ENCODE measurements around the gene CERS1.
"Not testable (repeated sequence)": the region's sequence is repeated elsewhere in the genome, so short reads cannot be mapped to it uniquely, and the experiment has no call there.

CERS1 gene

GRCh38 chr19:18919086-18919899, 23.3 kb upstream of the CERS1 start, which contains the start of the genes COPE and DDX49:
TSS of gene COPE (minus strand) at chr19:18919387. CDS start at chr19:18919348, 39 bp downstream.
TSS of gene DDX49 (plus strand) at chr19:18919715. CDS start at chr19:18919742, 27 bp downstream.
- peak; percentile 93 for DNase-seq

GRCh38 chr19:18917593-18917992, 21.6 kb upstream of the CERS1 start:
- DNase-seq: not testable (repeated sequence)

- DNase-seq: no peak
Measured at GRCh38 chr19:18915639-18916038, 19.7 kb upstream of the CERS1 start.

GRCh38 chr19:18913466-18913865, 17.5 kb upstream of the CERS1 start:
- no peak for DNase-seq

- no peak for DNase-seq
Measured at GRCh38 chr19:18912933-18913332, 17.0 kb upstream of the CERS1 start.

DNA sequence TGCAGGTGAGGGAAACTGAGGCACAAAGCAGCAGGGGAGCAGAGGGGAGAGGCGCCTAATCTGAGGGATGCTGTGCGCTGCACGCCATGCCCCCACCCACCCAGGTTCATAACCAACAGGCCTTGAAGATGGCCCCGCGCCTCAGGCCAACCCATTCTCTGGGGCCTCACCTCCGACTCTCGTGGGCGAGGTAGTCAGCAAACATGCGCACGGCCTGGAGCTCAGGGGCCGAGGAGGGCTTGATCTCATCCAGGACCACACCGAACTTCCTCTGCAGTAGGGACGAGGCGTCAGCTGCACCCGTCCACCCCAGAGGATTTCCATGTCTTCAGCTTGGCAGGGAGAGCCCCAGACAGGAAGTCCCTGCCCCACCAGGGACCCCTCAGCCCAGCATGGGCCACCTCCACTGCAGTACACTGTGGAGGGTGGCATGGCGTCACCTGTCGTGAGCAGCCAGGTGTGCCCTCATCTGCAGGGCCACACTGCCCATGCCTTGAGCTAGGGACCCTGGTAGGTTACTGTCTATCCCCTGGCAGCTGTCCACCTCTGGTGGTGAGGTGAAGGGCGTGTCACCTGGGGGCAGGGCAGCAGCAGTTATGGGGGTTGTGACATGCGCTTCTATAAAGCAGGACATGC, 15.0 kb upstream of the CERS1 start:
- no peak for DNase-seq

DNA sequence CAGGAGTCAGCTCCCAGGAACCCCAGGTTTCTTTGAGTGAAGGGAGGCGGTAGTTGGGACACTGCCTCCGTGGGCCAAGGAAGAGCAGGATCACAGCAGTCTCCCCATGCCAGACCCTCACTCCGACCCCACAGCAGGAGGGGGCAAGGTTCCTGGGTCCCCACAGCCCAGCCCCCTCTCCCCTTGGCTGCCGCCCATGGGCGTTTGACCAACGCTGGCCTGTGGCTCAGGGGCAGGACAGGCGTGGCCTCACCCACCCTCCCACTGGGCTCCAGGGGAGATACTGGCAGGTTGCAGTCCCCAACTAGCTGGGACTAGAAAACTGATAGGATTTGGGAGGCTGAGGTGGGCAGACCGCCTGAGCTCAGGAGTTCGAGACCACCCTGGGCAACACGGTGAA, 14.1 kb upstream of the CERS1 start:
- DNase-seq: no peak

- DNase-seq: no peak
Measured at GRCh38 chr19:18908917-18909619, 13.1 kb upstream of the CERS1 start.

- DNase-seq: no peak
Measured at GRCh38 chr19:18906605-18907519, 10.9 kb upstream of the CERS1 start.

DNA sequence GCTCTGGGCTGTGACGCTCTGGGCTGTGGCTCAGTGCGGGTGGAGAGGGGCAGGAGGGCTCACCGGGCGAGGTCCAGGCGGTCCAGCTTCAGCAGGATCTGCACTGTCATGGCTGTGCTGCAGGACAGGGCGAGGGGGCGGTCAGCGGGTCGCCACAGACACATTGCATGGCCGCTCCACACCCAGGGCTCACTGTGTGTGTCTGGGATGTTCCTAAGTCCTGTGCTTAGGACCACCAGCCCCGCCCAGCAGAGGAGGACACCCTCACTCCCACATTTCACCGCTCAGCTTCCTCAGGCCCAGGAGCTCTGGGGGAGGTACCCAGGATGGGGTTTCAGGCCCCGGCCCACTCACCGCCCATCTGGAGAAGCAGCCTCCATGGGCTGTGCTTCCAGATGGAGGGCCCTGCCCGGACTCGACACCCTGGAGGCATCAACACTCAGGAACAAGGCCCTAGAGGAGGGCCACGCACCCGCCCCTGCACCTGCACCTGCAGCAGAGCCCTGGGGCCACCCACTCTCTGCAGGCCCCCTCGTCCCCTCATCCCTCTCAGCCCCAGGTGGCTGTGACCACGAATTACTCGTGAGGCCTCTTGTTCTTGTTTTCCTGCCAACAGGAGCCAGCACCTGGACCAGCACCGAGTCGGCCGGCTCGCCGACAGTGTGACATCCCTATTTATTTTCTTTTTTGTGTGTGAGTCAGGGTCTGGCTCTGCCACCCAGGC, 9.7 kb upstream of the CERS1 start:
- no peak for DNase-seq

GRCh38 chr19:18905058-18905456, 9.1 kb upstream of the CERS1 start:
- DNase-seq: no peak

DNA sequence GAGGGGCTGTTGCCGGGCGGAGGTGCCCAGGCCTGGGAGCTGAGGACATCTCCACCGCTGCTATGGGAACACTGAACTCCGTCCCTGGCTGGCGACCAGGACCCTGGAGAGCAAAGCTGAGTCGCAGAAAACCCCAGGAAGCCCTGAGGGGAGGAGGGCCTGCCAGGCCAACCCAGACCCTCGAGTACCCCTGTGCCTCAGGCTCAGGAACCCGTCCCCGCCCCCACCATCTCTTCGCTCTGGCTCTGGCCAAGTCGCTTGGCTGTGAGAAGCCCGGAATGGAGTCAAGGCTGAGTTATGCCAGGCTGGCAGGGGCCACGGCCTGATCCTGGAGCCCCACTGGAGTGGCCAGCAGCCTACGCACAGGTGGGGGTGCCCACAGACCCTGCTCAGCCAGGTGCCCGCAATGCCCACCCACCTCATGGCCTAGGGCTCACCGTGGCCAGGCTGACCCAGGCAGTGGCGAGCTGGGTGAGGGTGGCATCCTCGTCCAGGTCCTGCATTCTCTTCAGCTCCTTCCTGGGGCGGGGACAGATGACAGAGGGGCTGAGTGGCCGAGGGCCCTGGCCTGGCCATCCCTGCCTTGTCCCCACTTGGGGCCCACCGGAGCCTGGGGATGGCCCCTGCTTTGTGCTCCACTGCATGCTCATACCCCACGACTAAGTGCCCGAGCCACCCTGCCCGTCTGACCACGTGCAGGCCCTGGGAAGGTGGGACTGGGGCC, 8.5 kb upstream of the CERS1 start:
- no peak for DNase-seq

DNA sequence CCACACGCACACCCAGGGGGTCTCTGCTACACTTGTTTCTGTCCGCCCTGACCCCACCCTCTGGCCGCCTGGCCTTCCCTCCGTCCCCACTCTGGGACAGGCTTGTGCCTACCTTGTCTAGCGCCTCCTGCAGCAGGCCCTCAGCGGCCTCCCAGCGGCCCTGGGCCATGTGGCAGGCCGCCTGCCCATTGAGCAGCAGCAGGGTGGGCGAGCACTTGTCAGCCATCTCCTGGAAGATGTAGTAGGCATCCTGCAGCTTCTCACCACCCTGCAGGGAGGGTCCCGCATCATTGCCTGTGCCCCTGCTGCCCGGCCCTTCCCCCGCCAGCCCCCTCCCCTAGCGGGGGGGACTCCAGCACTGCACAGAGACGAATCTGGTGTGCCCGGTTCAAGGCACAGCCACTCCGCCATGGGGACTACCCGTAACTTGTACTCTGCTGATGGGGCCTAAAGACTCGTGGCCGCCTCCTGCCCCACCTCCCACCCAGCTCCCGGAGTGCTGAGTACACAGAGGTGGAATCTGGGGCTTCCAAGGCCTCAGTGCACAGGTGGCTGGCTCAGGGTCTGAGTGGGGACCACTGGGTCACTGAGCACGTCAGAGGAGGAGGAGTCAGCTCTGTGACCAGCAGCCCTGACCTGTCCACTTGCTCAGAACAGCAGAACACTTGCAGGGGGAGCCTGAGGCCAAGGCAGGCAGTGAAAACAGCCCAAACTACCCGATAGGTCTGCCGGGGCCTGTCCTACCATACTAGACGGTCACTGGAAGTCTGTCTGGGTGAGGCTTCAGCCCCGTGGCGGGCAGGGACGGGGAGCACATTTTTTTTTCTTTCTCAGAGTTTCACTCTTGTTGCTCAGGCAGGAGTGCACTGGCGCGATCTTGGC, 7.4 kb upstream of the CERS1 start:
- DNase-seq: no peak

- DNase-seq: not testable (repeated sequence)
Measured at GRCh38 chr19:18902519-18902918, 6.6 kb upstream of the CERS1 start.

GRCh38 chr19:18901491-18901890, 5.5 kb upstream of the CERS1 start:
- no peak for DNase-seq

GRCh38 chr19:18900700-18901481, 4.9 kb upstream of the CERS1 start:
- DNase-seq: no peak

DNA sequence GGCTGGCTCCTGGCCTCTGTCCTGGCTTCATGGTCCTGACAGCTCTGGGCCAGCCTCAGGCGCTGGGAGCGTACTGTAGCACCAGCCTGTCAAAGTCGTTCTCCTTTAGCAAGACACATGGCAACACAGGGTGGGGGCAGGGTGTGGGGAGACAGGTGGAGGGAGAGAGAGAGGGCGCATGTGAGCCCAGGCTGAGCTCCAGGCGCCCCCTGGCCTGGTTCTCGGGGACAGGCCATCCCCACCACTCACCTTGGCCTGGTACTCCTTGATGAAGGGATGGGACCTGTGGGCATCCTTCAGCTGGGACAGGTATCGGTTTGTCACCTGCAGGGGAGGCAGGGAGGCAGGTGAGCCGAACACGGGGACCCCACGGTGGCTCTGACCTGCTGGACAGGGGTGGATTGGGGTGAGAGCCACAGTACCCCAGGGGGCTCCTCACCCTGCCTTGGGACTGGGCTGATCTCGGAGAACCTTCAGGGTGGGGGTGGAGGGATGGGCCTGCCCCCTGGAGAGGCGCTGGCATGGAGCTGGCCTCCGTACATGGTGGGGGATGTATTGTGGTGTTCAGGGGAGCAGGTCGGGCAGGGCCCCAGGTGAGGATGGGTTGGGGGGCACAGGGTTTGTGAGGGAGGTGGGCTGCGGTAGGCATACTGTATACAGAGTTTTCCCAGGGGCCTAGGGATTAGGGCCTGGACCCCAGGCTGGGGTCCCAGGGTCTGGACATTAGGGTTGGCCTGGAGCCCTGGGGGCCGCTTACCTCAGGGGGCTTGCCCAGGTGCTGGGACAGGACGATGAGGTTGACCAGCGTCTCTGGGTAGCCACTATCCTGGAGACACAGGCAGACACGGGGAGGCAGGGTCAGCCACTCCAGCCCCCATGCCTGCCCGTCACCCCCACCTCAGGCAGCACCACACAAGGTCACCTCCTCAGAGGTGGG, 3.9 kb upstream of the CERS1 start:
- no peak for DNase-seq
